Stimulated activated effector memory CD8-positive, alpha-beta T cell treated with anti-CD3 and anti-CD28 coated beads, Interleukin-12 subunit alpha, Interleukin-12 subunit beta, amount 100 ng/mL, for 72 hours (primary cell): ENCODE measurements around the gene TMEM116.
A peak's percentile ranks its signal among the peaks of the same experiment; 100 is the strongest.
"Not testable (repeated sequence)": the region's sequence is repeated elsewhere in the genome, so short reads cannot be mapped to it uniquely, and the experiment has no call there.

Source experiments
- ATAC-seq: fragments of 150-1000 bp; cut with Tn5 transposase; 2 replicates; pipeline ENCODE4 v1.10.0; 2021
- DNase-seq, 2 donors: peaks; one replicate each; pipeline ENCODE4 v3.0.0; 2021 to 2022; ENCODE audit warnings: low spot score in 2 of 2
- H3K27ac Mint-ChIP-seq: one replicate; pipeline ENCODE4 v1.8.0; 2022; ENCODE audit warnings: mild to moderate bottlenecking, mixed read lengths
- H3K36me3 Mint-ChIP-seq: one replicate; pipeline ENCODE4 v1.8.0; 2022; ENCODE audit warnings: mild to moderate bottlenecking, mixed read lengths
- H3K4me1 Mint-ChIP-seq: one replicate; pipeline ENCODE4 v1.8.0; 2022; ENCODE audit warnings: mixed read lengths
- H3K4me3 Mint-ChIP-seq: one replicate; pipeline ENCODE4 v1.8.0; 2022; ENCODE audit warnings: mild to moderate bottlenecking, mixed read lengths
- H3K9me3 Mint-ChIP-seq: one replicate; pipeline ENCODE4 v1.8.0; 2022; ENCODE audit warnings: mixed read lengths

Gene TMEM116

GRCh38 chr12:112012775-112013600, at the start of gene TMEM116, which contains the start of gene ERP29:
TMEM116 (minus strand) TSS chr12:112013165; CDS start chr12:112005270, 7,895 bp downstream.
ERP29 (plus strand) TSS chr12:112013426; CDS start chr12:112013466, 40 bp downstream.
- H3K9me3 Mint-ChIP-seq, result peaks cover 4% of the 10 kb centered on the region
- peak within 1 kb of the TSS; percentile 97 for H3K27ac Mint-ChIP-seq
- peak within 1 kb of the TSS; percentile 95 for H3K4me3 Mint-ChIP-seq
- ATAC-seq (peak; percentile 88), DNase-seq (peak; percentile 97 to 99)
- H3K36me3 Mint-ChIP-seq, result peaks cover 53% of the 10 kb centered on the region
- H3K4me1 Mint-ChIP-seq, result peaks cover 38% of the 10 kb centered on the region

GRCh38 chr12:112061137-112061536, 48.2 kb upstream of the TMEM116 start:
- Mint-ChIP-seq H3K27ac (no peak overlapping the region), H3K4me3 (no peak overlapping the region), H3K4me1 (peaks cover under 1% of the 10 kb centered on the region), H3K36me3 (peaks cover 98% of the 10 kb centered on the region), H3K9me3 (no peaks in the 10 kb centered on the region)
- DNase-seq (no peak), ATAC-seq (no peak)

- Mint-ChIP-seq H3K9me3 (no peaks in the 10 kb centered on the region), H3K4me3 (no peak overlapping the region), H3K27ac (no peak overlapping the region), H3K36me3 (peaks cover 100% of the 10 kb centered on the region), H3K4me1 (peaks cover 5% of the 10 kb centered on the region)
- ATAC-seq (no peak), DNase-seq (no peak)
Measured at GRCh38 chr12:112049351-112049750, 36.4 kb upstream of the TMEM116 start.

- H3K4me3 Mint-ChIP-seq, result no peak overlapping the region
- no peak for DNase-seq
- no peaks in the 10 kb centered on the region for H3K9me3 Mint-ChIP-seq
- H3K27ac Mint-ChIP-seq, result peak overlapping the region; percentile 36
- H3K4me1 Mint-ChIP-seq, result no peaks in the 10 kb centered on the region
- H3K36me3 Mint-ChIP-seq, result peaks cover 100% of the 10 kb centered on the region
- ATAC-seq, result no peak
Measured at GRCh38 chr12:112046003-112046402, 33.0 kb upstream of the TMEM116 start.

GRCh38 chr12:112036614-112037013, 23.6 kb upstream of the TMEM116 start:
- not testable (repeated sequence) for H3K9me3 Mint-ChIP-seq, DNase-seq, H3K4me1 Mint-ChIP-seq, ATAC-seq, H3K4me3 Mint-ChIP-seq
- Mint-ChIP-seq H3K27ac (peak overlapping the region; percentile 48), H3K36me3 (peaks cover 100% of the 10 kb centered on the region)

GRCh38 chr12:112035219-112035785, 22.3 kb upstream of the TMEM116 start:
- no peaks in the 10 kb centered on the region for H3K9me3 Mint-ChIP-seq

GRCh38 chr12:112032292-112032691, 19.3 kb upstream of the TMEM116 start:
- Mint-ChIP-seq H3K27ac (peak overlapping the region; percentile 29), H3K9me3 (no peaks in the 10 kb centered on the region), H3K36me3 (peaks cover 100% of the 10 kb centered on the region), H3K4me3 (no peak overlapping the region), H3K4me1 (peaks cover 5% of the 10 kb centered on the region)
- ATAC-seq, result no peak
- no peak for DNase-seq

More at GRCh38 chr12:112035219-112035785, 22.3 kb upstream of the TMEM116 start:
- DNase-seq (no peak), ATAC-seq (no peak)
- no peaks in the 10 kb centered on the region for H3K4me1 Mint-ChIP-seq
- peak overlapping the region; percentile 48 for H3K27ac Mint-ChIP-seq
- H3K4me3 Mint-ChIP-seq, result no peak overlapping the region
- H3K36me3 Mint-ChIP-seq, result peaks cover 100% of the 10 kb centered on the region

- H3K4me1 Mint-ChIP-seq, result peaks cover 6% of the 10 kb centered on the region
- H3K4me3 Mint-ChIP-seq, result no peak overlapping the region
- peaks cover 100% of the 10 kb centered on the region for H3K36me3 Mint-ChIP-seq
- no peaks in the 10 kb centered on the region for H3K9me3 Mint-ChIP-seq
- peak overlapping the region; percentile 29 for H3K27ac Mint-ChIP-seq
- no peak for ATAC-seq
- DNase-seq, result no peak
Measured at GRCh38 chr12:112031472-112031871, 18.5 kb upstream of the TMEM116 start.

- no peak for ATAC-seq
- H3K4me3 Mint-ChIP-seq, result no peak overlapping the region
- no peaks in the 10 kb centered on the region for H3K9me3 Mint-ChIP-seq
- no peak for DNase-seq
- peaks cover 99% of the 10 kb centered on the region for H3K36me3 Mint-ChIP-seq
- H3K4me1 Mint-ChIP-seq, result peaks cover 13% of the 10 kb centered on the region
- no peak overlapping the region for H3K27ac Mint-ChIP-seq
Measured at GRCh38 chr12:112029301-112029700, 16.3 kb upstream of the TMEM116 start.

- DNase-seq (no peak), ATAC-seq (no peak)
- no peaks in the 10 kb centered on the region for H3K9me3 Mint-ChIP-seq
- peak overlapping the region; percentile 88 for H3K27ac Mint-ChIP-seq
- H3K36me3 Mint-ChIP-seq, result peaks cover 99% of the 10 kb centered on the region
- H3K4me3 Mint-ChIP-seq, result no peak overlapping the region
- peaks cover 34% of the 10 kb centered on the region for H3K4me1 Mint-ChIP-seq
Measured at GRCh38 chr12:112025808-112026375, 12.9 kb upstream of the TMEM116 start.

- no peak overlapping the region for H3K4me3 Mint-ChIP-seq
- H3K36me3 Mint-ChIP-seq, result peaks cover 99% of the 10 kb centered on the region
- no peak for DNase-seq
- H3K4me1 Mint-ChIP-seq, result peaks cover 37% of the 10 kb centered on the region
- no peaks in the 10 kb centered on the region for H3K9me3 Mint-ChIP-seq
- H3K27ac Mint-ChIP-seq, result peak overlapping the region; percentile 88
- no peak for ATAC-seq
Measured at GRCh38 chr12:112023759-112024396, 10.9 kb upstream of the TMEM116 start.

- Mint-ChIP-seq H3K27ac (peak overlapping the region; percentile 79), H3K4me1 (peaks cover 42% of the 10 kb centered on the region), H3K9me3 (no peaks in the 10 kb centered on the region), H3K36me3 (peaks cover 99% of the 10 kb centered on the region), H3K4me3 (no peak overlapping the region)
- ATAC-seq (peak; percentile 26), DNase-seq (no peak)
Measured at GRCh38 chr12:112022241-112023016, 9.5 kb upstream of the TMEM116 start.

- H3K4me3 Mint-ChIP-seq, result no peak overlapping the region
- no peak for ATAC-seq
- peaks cover 2% of the 10 kb centered on the region for H3K9me3 Mint-ChIP-seq
- H3K27ac Mint-ChIP-seq, result peak overlapping the region; percentile 79
- H3K36me3 Mint-ChIP-seq, result peaks cover 99% of the 10 kb centered on the region
- H3K4me1 Mint-ChIP-seq, result peaks cover 42% of the 10 kb centered on the region
- DNase-seq, result no peak
Measured at GRCh38 chr12:112020947-112021457, 8.0 kb upstream of the TMEM116 start.

GRCh38 chr12:112018571-112019237, 5.7 kb upstream of the TMEM116 start:
- Mint-ChIP-seq H3K4me3 (no peak overlapping the region), H3K27ac (peak overlapping the region; percentile 79), H3K9me3 (peaks cover 4% of the 10 kb centered on the region), H3K36me3 (peaks cover 100% of the 10 kb centered on the region), H3K4me1 (peaks cover 54% of the 10 kb centered on the region)
- DNase-seq (no peak), ATAC-seq (no peak)
